Suprapubic skin (tissue), 4 donors: Measurements from ENCODE around the gene FBXW12.

Source experiments
- EP300 ChIP-seq: sonication (generic); formaldehyde crosslinking; IDR thresholded peaks from one replicate; pipeline ENCODE4 v1.6.1; 2017; ENCODE audit warnings: antibody characterized with exemption
- POLR2A ChIP-seq, 2 donors: fragments of 450-650 bp; IDR thresholded peaks; one replicate each; pipeline ENCODE4 v1.6.1; 2017; ENCODE audit warnings: antibody characterized with exemption in 2 of 2, mild to moderate bottlenecking in 2 of 2, moderate library complexity in 2 of 2
- POLR2AphosphoS5 ChIP-seq, 3 donors: sonication (generic); formaldehyde crosslinking; IDR thresholded peaks; one replicate each; pipeline ENCODE4 v1.6.1; 2017; ENCODE audit warnings: antibody characterized with exemption in 3 of 3
- TF ChIP-seq, protein P1 (sequence below), 2 donors: fragments of 200-600 bp in 1 of 2; fragments of 450-650 bp in 1 of 2; sonication (generic) in 1 of 2; IDR thresholded peaks; one replicate each; pipeline ENCODE4 v1.5.1; 2016 to 2019; ENCODE audit warnings: antibody characterized with exemption in 2 of 2, mild to moderate bottlenecking in 1 of 2, moderate library complexity in 1 of 2

DNA sequence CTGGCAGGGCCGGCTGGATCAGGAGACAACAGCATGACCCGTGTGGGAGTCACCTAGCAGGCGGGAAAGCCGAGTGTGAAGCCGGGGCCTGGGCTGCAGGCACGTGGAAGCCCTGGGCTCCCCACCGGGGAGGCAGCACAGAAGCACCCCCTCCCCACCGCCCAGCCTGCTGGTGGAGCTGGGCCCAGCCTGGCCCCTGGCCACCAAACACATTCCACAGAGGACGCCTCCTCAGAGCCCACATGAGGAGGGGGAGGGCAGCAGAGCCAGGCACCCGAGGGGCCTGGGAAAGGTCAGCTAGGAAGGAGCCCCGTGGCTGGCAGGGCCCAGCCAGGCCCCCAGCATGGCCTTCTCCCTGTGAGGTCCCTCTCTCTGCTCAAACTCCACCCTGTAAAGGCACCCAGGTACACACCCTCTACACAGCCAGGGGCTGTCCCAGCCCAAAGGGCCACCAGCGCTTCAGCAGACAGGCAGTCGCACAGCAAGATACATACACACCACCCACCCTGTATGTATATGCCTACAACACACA lies 53.3 kb downstream of the FBXW12 start:
- TF ChIP-seq EP300 (no peak), POLR2AphosphoS5 (IDR thresholded peaks at IDR 0.05) (no peak), POLR2A (IDR thresholded peaks at IDR 0.05) (no peak)
- TF ChIP-seq, protein P1, sequence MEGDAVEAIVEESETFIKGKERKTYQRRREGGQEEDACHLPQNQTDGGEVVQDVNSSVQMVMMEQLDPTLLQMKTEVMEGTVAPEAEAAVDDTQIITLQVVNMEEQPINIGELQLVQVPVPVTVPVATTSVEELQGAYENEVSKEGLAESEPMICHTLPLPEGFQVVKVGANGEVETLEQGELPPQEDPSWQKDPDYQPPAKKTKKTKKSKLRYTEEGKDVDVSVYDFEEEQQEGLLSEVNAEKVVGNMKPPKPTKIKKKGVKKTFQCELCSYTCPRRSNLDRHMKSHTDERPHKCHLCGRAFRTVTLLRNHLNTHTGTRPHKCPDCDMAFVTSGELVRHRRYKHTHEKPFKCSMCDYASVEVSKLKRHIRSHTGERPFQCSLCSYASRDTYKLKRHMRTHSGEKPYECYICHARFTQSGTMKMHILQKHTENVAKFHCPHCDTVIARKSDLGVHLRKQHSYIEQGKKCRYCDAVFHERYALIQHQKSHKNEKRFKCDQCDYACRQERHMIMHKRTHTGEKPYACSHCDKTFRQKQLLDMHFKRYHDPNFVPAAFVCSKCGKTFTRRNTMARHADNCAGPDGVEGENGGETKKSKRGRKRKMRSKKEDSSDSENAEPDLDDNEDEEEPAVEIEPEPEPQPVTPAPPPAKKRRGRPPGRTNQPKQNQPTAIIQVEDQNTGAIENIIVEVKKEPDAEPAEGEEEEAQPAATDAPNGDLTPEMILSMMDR (IDR thresholded peaks at IDR 0.05) = no peak
